NCI-H510A (cell line): ENCODE measurements around the gene RBBP8NL.

ENCODE experiments used
- DNase-seq: peaks from one replicate; lab custom pipeline; 2025; lab: John Stamatoyannopoulos, UW

The RBBP8NL gene, protein sequence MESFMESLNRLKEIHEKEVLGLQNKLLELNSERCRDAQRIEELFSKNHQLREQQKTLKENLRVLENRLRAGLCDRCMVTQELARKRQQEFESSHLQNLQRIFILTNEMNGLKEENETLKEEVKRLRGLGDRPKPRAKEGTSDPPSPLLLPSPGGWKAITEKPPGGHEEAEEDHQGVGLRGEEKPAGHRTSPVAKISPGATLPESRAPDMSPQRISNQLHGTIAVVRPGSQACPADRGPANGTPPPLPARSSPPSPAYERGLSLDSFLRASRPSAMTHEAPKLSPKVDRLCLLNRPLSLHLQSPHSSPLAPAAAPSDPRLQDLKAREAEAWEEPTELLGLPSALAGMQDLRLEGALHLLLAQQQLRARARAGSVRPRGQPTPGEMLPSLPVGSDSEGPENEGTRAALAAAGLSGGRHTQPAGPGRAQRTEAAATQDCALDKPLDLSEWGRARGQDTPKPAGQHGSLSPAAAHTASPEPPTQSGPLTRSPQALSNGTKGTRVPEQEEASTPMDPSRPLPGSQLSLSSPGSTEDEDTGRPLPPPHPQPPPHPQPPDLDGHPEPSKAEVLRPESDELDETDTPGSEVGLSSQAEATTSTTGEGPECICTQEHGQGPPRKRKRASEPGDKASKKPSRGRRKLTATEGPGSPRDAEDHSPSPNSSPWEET

DNA sequence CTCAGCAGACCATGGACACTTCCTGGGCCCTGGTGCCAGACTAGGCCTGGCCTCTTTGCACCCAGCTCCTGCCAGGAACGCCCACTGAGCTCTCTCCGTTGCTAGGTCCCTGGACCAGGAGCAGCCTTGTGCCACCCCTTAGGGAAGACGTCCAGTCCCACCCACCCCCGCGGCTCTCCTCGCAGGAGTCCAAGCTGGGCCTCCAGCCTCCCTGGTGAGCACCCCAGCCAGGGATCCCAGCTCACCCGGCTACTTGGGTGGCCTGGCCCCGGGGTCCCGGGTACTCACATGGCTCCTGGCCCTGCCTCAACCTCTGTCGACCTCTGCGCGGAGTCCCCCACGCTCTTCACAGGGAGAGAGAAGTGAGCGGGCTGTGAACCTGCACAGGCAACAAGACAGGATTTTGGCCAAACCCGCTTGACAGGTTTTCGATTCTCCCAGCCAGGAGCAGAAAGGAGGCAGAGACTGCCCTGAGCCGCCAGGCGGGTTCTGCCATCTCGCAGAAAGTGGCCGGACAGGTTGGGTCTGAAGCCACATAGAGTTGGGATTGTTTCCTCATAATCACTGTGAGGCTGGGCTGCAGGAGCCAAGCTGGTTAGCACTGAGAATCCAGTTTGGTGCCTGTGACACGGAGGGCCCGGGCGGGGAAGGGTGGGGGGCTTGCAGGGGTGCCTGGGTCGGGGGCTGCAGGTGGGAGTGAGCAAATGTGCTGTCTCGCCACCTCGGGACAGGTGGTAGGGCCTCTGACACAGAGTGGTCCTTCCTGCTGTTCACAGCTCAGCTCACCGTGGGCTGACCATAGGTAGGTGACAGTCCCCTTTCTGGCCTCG lies at the start of gene RBBP8NL:
Gene RBBP8NL, minus strand, starts transcription at position 368 of the 830 bp plus-strand sequence. CDS start 7,892 bp downstream, outside the sequence.
- peak; percentile 90 for DNase-seq

DNA sequence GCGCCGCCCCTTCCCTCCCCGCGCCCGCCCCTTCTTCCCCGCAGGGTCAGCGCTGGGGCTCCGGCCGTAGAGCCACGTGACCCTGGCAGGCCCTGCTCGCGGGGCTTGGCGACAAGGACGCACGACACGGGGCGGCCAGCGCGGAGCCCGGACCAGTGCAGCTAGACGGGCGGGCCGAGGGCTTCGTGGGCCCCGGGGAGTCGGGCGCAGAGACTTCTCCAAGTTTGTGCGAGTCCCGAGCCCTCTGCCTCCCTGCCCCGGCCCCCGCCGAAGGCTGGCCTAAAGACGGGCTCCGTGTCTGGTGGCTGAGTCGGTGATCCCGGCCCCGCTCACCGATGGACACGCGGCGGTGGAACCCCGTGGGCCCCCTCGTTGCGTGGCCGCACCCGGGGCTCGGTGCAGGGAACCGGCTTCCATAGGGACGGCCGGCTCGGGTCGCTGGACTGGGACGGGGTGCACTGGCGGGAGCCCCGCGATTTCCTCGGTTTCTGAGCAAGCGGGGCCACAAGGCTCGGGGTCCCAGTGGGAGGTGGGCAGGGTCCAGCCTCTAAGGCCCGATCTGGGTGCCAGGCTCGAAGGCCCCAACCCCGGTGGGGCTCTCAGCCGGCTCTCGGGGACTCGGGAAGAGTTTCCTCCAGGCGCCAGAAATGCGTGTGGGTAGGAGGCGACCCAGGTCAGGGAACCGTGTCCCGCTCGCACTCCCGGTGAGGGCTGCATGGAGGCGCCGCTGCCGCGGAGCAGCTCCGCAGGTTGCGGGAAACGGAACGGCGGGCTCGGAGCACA lies 48.9 kb upstream of the RBBP8NL start:
- DNase-seq: no peak

DNA sequence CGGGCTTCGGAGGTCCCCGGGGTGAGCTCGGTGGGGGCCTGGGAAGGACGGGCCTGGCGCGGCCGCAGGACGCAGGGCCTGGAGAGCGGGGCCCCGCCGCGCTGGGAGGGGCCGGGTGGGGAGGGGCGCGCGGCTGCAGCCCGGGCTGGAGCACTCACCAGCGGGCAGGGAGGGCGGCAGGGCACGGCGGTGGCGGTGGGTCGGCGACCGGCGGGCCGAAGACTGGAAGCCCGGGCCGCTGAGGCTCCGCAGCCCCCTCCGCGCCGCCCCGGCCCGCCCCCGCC lies 48.4 kb upstream of the RBBP8NL start, which contains the start of gene GATA5:
Gene GATA5, minus strand, starts transcription at position 224 of the 284 bp plus-strand sequence. CDS start 474 bp downstream, outside the sequence.
- no peak for DNase-seq

DNA sequence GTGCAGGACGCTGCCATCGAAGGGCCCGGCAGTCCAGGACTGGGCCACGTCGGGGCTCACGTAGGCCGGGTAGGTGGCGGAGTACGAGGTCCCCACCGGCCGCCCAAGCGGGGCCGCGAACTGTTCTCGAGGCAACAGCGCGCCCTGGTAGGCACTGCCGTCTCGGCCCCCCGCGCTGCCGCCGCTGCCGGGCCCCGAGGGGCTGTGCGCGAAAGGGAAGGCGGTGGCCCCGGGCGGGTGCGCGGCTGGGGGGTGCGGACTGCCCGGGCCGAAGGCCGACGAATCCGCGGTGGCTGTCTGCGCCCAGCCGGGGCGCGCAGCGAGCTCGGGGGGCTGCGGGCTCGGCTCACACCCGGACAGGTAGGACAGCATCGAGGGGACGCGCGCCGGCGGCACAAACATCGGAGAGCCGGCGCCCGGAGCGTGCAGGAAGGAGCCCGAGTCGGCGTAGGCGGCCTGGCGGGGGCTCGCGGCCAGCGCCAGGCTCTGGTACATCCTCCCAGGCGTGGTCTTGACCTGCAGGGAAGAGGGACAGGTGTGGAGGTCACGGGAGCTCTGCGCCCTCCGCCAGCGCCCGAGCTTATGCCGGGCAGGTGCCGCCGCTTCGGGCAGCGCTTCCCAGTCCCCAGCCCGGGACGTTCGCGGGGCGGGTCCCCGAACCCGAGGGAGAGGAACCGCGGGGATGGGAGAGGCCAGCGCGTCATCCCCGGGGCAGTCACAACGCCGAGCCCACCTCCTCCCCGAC lies 47.9 kb upstream of the RBBP8NL start:
- DNase-seq: no peak

DNA sequence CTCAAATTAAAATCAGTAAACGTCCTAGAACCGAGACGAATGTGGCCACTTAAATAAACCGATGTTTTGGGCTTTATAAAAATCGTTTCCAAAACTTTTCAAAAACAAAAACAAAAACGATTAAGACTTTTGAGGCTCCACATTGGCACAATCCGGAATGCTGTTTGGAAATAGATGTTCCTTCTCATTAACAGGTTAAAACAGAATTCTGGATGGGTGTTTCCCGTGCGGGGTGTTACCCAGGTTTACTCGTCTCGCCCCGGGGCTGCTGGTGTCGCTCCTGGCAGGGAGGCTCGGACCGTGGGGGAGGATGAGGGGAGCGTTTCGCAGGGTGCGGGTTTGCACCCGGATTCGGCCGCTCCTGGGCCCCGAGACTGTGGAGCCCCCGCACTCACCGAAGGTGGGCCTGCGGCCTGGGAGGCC lies 47.3 kb upstream of the RBBP8NL start:
- DNase-seq: no peak

DNA sequence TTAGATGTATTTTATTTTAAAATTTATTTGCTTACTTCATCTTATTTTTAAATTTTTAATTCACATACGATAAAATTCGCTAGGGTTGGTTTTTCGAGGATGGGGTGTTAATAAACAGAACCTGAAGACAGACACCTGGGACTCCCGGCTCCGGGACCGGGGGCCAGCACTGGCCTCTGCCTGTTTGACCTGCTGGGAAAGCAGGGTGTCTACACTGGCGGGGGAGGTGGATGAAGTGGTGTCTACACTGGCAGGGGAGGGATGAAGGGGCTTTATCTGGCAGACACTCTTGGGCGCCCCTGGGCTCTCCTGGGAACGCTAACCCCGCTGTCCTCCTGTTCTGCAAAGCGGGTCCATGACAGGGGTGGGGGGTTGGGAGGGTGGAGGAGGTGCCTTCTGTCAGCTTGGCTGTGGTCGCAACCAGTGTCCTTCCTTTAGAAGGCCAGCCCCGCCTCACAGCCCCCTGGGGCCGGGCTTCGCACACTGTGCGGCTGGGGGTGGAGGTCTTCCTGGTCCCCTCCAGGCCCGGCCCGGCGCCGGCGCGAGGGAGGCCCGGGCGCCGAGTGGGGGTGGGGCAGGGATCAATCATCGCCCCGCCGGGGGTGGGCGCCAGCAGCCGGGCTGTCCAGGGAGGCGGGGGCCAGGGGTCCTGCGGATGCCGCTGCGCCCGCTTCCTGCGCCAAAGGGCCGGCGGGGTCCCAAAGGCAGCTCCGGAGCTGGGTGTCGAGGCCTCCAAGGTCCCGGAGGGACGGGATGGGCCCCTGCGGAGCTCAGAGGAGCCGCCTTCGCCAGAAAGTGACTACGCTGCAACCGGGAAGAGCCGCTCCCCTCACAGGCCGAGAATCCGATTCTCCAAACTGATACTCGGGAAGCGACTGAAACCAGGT lies 46.6 kb upstream of the RBBP8NL start:
- DNase-seq: no peak

DNA sequence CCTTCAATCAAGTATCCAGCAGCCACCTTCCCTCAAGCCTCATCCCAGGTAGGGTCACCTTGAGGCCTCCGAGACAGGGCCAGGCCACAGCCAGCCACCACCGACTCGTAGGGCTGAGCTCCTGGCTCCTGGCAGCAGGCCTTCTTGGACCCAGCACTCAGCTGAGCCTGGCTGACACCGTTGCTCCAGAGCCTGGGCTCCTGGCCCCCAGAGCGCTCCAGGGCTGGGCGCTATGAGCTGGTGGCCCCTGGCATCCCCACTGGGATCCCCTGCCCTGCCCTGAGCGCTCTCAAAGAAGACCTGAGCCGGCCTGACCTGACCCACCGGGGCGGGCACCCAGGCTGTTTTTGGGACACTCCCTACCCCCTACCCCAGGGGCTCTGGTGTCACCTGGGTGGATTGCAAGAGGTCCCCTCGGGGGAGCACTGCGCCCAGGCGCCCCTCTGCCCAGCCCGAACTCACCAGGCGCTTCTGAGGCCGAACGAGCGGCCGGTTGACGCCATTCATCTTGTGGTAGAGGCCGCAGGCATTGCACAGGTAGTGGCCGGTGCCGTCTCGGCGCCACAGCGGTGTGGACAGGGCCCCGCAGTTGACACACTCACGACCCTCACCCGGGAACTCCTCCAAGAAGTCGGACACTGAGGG lies 45.7 kb upstream of the RBBP8NL start:
- DNase-seq: no peak

DNA sequence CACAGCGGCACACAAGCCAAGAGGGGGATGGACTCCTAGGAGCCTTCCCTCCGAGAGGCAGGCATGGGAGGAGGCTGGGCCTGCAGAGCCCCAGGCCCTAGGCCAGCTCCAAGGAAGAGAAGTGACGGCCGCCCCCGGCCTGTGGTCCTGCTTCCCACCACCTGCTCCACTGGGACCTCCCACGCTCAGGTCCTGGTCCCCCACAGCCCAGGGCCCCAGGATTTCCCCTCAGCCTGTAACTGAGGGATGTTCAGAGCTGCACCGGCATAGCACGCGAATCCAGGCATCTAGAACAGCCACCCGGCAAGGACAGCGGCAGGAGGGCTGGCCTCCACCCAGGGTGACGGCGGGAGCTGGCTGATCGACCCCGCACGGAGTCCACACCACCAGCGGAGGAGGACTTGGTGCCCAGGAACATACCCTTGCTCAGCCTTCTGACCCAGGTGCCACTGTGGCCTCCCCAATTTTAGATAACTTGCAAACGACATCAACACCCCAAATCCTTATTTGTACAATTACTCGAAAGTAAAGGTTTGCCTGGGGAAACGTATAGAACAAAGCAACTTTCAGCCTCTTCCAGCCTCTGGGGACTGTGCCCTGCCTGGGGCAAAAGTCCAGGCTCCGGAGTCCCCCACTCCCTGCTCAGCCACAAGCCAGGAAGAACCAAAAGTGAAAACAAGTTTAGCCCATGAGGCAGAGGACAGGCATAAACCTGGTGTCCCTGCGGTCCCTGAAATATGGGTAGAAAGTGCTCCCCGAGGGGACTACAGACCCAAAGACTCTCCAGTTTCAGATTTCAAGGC lies 45.0 kb upstream of the RBBP8NL start:
- no peak for DNase-seq

DNA sequence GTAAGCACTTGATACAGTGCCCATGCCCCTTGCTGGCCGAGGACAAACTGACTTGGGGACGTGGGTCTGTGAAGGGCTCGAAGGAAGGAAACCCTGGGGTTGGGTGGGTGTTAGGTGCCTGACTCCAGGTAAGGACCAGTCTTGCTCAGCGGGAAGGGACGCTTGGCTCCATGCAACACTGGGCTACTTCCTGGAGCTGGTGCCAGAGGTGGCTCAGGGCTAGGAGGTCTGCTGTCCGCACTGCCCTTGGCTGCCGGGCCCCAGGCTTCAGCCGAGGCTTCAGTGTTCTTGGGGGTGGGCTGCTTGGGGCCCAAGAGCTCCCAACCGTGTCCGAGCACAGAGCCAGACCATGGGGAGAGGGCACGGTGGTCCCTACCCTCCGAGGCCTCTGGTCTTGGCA lies 43.1 kb upstream of the RBBP8NL start:
- DNase-seq: no peak

DNA sequence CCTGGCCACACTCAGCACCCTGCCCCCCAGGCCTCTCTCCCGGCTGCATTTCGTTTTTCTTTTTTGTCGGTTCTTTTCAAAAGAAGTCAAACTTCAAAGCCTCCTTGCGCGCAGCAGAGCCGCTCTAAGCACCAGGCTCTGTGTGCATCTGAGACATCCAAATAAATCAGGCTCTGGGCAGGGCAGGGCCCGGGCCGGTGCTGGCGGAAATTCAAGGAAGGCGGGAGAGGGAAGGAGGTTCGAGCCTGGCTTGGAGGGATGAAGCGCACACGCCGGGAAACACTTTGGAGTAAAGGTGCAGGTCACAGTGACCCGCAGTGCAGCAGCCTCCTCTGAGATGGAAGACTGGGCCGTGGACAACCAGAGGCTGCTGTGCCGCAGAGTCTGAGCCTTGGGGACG lies 42.7 kb upstream of the RBBP8NL start:
- DNase-seq: no peak

DNA sequence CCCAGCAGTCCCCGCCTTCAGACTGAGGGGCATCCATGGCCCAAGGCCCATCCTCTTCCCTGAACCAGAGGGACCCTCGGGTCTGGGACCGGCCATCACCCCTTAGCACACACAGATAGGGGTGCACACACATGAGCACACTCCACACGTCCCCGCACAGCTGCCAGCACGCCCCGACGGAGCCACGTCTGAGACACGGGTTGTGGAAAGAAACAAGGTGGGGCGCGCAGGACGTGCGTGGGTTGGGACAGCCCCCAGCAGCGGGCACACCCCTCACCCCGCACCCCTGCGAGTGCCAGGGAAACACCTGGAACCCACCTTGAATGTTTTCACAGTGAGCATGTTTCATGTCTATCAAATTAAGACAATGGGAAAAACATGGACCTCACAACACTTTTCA lies 42.0 kb upstream of the RBBP8NL start:
- no peak for DNase-seq

DNA sequence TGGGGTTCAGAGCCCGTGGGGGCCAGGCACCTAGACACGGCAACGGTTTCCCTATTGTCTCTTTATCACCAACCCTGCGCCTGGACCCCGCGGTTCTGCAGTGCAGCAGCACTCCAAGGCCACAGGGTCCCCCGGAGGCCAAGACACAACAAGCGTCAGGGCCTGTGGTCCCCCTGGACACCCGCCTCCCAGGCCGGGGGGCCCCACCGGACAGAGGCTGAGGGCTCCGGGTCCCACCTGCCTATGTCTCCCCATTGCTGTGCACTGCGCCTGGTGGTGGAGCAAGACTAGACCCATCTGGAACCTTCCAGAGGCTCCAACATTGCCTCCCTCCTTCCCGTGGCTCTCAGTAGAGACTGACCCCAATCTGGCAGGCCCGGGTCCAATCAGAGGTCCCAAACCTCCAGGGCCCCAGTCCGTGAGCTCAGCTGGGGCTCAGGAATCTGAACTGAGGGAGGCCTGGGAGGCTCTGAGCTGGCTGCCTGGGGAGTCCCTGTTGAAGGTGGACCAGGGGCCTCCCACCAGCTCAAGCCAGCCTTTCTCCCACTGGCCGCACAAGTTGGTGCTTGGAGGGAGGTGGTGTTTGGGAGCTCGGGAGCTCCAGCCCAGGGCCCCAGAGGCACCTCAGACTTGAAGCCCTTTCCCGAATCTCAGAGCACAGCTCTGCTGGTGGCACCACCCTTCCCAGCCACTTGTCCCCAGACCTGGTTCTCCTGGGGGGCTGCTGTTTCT lies 39.6 kb upstream of the RBBP8NL start:
- DNase-seq: no peak

DNA sequence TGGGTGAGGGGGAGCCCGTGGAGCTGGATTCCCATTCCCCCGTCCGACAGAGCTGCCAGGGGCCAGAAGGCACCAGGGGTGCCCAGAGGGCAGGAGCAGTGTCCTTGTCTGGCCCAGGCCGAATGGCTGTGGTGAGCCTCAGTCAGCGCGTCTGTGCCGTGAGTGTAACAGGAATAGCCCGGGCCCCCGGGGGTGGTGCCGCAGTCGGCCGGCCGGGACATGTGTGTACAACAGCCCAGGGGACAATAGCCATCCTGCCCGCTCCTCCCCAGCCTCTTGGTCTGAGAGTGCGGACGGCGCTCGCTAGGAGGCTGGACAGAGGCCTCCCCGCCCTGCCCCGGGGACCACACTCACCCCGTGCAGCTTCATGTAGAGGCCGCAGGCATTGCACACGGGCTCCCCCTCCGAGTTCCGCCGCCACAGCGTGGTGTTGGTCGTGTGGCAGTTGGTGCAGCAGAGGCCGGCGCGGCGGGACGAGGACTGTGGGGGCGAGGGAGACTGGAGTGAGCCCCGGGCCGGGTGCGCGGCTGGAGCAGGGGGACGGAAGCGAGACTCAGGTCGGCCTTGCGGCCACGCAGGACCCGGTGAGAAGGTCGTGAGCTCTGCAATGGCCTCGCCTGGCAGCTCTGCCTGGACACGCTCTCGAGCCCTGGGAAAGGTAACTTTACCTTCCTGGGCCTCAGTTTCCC lies 38.9 kb upstream of the RBBP8NL start:
- DNase-seq: no peak

DNA sequence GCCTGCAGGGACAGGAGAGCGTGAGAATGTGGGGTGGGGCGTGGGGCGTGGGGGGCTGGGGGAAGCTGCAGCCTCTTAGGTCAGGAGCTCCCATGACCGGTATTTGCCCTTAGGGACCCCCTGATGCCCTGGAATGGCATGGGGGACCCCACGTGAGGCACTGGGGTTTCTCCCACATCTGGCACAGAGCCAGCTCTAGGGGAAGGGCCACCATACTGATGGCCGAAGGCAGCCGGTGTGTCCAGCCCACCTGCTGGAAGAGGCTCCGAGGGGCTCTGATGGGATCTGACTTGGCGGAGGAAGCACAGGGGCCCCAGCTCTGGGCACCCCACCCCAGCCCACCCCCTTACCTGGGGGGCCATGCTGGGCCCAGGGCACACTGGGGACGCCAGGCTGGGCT lies 37.7 kb upstream of the RBBP8NL start:
- DNase-seq: no peak

DNA sequence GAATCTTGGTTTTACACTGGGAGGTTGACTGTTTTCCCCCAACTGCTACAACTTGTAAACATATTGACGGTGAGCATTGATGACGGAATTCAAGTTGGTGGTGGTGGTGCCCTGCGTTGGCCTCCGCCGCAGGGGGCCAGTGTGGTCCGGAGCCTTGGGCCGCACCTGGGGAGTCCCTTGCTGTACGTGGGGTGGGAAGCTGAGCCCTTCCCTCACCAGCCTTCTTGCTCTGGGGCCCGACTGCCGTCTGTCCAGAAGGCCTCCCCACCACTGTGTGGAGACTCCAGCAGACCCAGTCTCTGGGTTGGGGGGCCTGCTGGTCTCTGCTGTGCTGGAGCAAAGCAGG lies 37.1 kb upstream of the RBBP8NL start:
- DNase-seq: no peak

DNA sequence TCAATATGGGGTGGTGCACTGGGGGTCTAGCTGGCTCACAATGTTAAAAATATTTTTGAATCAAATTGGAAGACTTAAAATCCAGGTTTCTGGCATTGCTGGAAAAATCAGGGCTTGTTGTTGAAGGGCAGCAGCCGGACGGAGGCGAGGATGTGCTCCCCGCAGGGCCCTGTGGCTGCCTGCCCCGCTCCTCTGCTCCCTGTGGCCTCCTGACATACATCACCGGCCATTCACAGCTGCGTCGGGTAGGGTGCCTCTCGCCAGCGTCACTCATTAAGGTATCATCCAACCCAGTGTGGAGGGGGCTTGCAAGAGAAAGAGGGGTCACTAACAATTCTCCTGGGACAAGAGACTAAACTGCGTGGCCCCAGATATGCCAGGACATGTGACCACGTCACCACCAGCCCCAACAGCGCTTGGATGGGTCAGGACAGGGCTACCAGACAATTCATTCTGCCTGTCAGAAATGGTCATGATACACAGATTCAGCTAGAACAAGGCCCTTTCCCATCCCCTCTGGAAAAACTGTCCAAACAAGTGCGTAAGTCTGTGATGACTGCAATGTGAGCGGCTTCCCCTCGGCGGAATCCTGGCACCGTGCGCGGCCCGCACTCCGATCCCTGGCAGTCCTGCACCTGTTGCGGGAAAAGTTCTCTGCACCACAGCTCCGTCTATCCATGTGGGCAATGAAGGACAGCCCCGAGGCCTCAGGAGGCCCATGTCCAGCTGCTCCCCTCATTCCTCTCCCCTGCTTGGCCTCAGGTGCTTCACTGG lies 36.5 kb upstream of the RBBP8NL start:
- no peak for DNase-seq
